ENCODE measurements around the gene ASXL3.

Gene ASXL3

DNA sequence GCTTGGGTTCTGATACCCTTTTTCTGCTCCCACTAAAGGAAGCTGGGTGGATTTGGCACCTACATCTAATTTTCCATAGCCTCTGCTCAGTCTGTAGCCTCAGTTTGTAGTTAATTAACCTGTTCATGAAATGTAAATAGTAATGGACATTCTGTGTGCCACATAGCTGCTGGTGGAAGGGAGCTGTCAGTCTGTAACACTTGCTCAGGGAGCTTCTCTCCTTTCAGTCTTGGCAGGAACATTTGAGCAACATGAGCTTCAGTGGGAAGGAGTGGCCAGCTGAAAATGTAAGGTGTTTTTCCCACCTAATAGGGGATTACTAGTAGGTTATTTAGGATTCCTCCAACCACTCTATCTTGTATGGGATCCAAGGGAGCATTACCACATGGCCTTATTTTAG is 203.4 kb downstream of the ASXL3 start:
- TF ChIP-seq POLR2AphosphoS5 (IDR thresholded peaks at IDR 0.05; ENCODE audit: low read depth) (no peak), GABPA (IDR thresholded peaks at IDR 0.05; ENCODE audit: low read depth) (no peak), SPI1 (IDR thresholded peaks at IDR 0.05; ENCODE audit: borderline replicate concordance, low read depth) (no peak)
- TF ChIP-seq, protein P1, sequence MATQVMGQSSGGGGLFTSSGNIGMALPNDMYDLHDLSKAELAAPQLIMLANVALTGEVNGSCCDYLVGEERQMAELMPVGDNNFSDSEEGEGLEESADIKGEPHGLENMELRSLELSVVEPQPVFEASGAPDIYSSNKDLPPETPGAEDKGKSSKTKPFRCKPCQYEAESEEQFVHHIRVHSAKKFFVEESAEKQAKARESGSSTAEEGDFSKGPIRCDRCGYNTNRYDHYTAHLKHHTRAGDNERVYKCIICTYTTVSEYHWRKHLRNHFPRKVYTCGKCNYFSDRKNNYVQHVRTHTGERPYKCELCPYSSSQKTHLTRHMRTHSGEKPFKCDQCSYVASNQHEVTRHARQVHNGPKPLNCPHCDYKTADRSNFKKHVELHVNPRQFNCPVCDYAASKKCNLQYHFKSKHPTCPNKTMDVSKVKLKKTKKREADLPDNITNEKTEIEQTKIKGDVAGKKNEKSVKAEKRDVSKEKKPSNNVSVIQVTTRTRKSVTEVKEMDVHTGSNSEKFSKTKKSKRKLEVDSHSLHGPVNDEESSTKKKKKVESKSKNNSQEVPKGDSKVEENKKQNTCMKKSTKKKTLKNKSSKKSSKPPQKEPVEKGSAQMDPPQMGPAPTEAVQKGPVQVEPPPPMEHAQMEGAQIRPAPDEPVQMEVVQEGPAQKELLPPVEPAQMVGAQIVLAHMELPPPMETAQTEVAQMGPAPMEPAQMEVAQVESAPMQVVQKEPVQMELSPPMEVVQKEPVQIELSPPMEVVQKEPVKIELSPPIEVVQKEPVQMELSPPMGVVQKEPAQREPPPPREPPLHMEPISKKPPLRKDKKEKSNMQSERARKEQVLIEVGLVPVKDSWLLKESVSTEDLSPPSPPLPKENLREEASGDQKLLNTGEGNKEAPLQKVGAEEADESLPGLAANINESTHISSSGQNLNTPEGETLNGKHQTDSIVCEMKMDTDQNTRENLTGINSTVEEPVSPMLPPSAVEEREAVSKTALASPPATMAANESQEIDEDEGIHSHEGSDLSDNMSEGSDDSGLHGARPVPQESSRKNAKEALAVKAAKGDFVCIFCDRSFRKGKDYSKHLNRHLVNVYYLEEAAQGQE (IDR thresholded peaks at IDR 0.05; ENCODE audit: insufficient replicate concordance, low read depth), result no peak
- TF ChIP-seq, protein P2, sequence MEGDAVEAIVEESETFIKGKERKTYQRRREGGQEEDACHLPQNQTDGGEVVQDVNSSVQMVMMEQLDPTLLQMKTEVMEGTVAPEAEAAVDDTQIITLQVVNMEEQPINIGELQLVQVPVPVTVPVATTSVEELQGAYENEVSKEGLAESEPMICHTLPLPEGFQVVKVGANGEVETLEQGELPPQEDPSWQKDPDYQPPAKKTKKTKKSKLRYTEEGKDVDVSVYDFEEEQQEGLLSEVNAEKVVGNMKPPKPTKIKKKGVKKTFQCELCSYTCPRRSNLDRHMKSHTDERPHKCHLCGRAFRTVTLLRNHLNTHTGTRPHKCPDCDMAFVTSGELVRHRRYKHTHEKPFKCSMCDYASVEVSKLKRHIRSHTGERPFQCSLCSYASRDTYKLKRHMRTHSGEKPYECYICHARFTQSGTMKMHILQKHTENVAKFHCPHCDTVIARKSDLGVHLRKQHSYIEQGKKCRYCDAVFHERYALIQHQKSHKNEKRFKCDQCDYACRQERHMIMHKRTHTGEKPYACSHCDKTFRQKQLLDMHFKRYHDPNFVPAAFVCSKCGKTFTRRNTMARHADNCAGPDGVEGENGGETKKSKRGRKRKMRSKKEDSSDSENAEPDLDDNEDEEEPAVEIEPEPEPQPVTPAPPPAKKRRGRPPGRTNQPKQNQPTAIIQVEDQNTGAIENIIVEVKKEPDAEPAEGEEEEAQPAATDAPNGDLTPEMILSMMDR (IDR thresholded peaks at IDR 0.05; ENCODE audit: insufficient read depth, low read length), result no peak
- Histone ChIP-seq H3K4me3 (replicated peaks; ENCODE audit: insufficient read depth, low read length) (no peak overlapping the region), H3K27ac (replicated peaks) (no peak overlapping the region), H3K27me3 (ENCODE audit: insufficient read depth, poor library complexity, severe bottlenecking) (no peaks in the 10 kb centered on the region)
- DNase-seq (ENCODE audit: low read depth in 1 of 2, low spot score in 1 of 2), result no peak
